ENCODE measurements around the gene IGSF9B.

Gene IGSF9B

GRCh38 chr11:133997554-133997953 is 40.8 kb upstream of the IGSF9B start:
- no peaks in the 10 kb centered on the region for H3K9me3 ChIP-seq (ENCODE audit: control insufficient read depth, low read length)
- no peaks in the 10 kb centered on the region for H3K4me1 ChIP-seq (ENCODE audit: control insufficient read depth, insufficient read depth, low read length)
- no peaks in the 10 kb centered on the region for H3K27me3 ChIP-seq (ENCODE audit: control insufficient read depth, insufficient read depth, low read length, poor library complexity, severe bottlenecking)
- no peaks in the 10 kb centered on the region for H3K36me3 ChIP-seq (ENCODE audit: control insufficient read depth, insufficient read depth, low read length)
- no peak overlapping the region for H3K4me3 ChIP-seq (ENCODE audit: insufficient read depth, low read depth, low read length)
- no peak overlapping the region for H3K27ac ChIP-seq (ENCODE audit: insufficient read depth, low read depth, low read length, poor library complexity, severe bottlenecking)
- WGBS, 2 experiments, result 87 to 93% methylated on average over 5 of the region's 5 CpGs

- Histone ChIP-seq H3K36me3 (ENCODE audit: control insufficient read depth, insufficient read depth, low read length) (no peaks in the 10 kb centered on the region), H3K9me3 (ENCODE audit: control insufficient read depth, low read length) (no peaks in the 10 kb centered on the region), H3K4me3 (ENCODE audit: insufficient read depth, low read depth, low read length) (no peak overlapping the region), H3K27ac (ENCODE audit: insufficient read depth, low read depth, low read length, poor library complexity, severe bottlenecking) (no peak overlapping the region), H3K4me1 (ENCODE audit: control insufficient read depth, insufficient read depth, low read length) (no peaks in the 10 kb centered on the region), H3K27me3 (ENCODE audit: control insufficient read depth, insufficient read depth, low read length, poor library complexity, severe bottlenecking) (no peaks in the 10 kb centered on the region)
- WGBS, 2 experiments, result 90 to 91% methylated on average over 10 of the region's 10 CpGs
Observed at GRCh38 chr11:133996671-133997070, 39.9 kb upstream of the IGSF9B start.

GRCh38 chr11:133995066-133995465 is 38.3 kb upstream of the IGSF9B start:
- H3K9me3 ChIP-seq (ENCODE audit: control insufficient read depth, low read length), result no peaks in the 10 kb centered on the region
- no peaks in the 10 kb centered on the region for H3K27me3 ChIP-seq (ENCODE audit: control insufficient read depth, insufficient read depth, low read length, poor library complexity, severe bottlenecking)
- 89 to 94% methylated on average over 8 of the region's 8 CpGs for WGBS, 2 experiments
- no peaks in the 10 kb centered on the region for H3K36me3 ChIP-seq (ENCODE audit: control insufficient read depth, insufficient read depth, low read length)
- no peak overlapping the region for H3K4me3 ChIP-seq (ENCODE audit: insufficient read depth, low read depth, low read length)
- H3K4me1 ChIP-seq (ENCODE audit: control insufficient read depth, insufficient read depth, low read length), result no peaks in the 10 kb centered on the region
- no peak overlapping the region for H3K27ac ChIP-seq (ENCODE audit: insufficient read depth, low read depth, low read length, poor library complexity, severe bottlenecking)

GRCh38 chr11:133993921-133994320 is 37.2 kb upstream of the IGSF9B start:
- Histone ChIP-seq H3K9me3 (ENCODE audit: control insufficient read depth, low read length) (no peaks in the 10 kb centered on the region), H3K27ac (ENCODE audit: insufficient read depth, low read depth, low read length, poor library complexity, severe bottlenecking) (no peak overlapping the region), H3K4me3 (ENCODE audit: insufficient read depth, low read depth, low read length) (no peak overlapping the region), H3K27me3 (ENCODE audit: control insufficient read depth, insufficient read depth, low read length, poor library complexity, severe bottlenecking) (no peaks in the 10 kb centered on the region), H3K36me3 (ENCODE audit: control insufficient read depth, insufficient read depth, low read length) (no peaks in the 10 kb centered on the region), H3K4me1 (ENCODE audit: control insufficient read depth, insufficient read depth, low read length) (no peaks in the 10 kb centered on the region)
- WGBS, 2 experiments, result 94 to 95% methylated on average over 13 of the region's 13 CpGs

- no peaks in the 10 kb centered on the region for H3K9me3 ChIP-seq (ENCODE audit: control insufficient read depth, low read length)
- no peaks in the 10 kb centered on the region for H3K36me3 ChIP-seq (ENCODE audit: control insufficient read depth, insufficient read depth, low read length)
- no peak overlapping the region for H3K4me3 ChIP-seq (ENCODE audit: insufficient read depth, low read depth, low read length)
- WGBS, 2 experiments, result 92 to 93% methylated on average over 7 of the region's 7 CpGs
- H3K4me1 ChIP-seq (ENCODE audit: control insufficient read depth, insufficient read depth, low read length), result no peaks in the 10 kb centered on the region
- no peaks in the 10 kb centered on the region for H3K27me3 ChIP-seq (ENCODE audit: control insufficient read depth, insufficient read depth, low read length, poor library complexity, severe bottlenecking)
- no peak overlapping the region for H3K27ac ChIP-seq (ENCODE audit: insufficient read depth, low read depth, low read length, poor library complexity, severe bottlenecking)
Observed at GRCh38 chr11:133993107-133993506, 36.3 kb upstream of the IGSF9B start.

- H3K27ac ChIP-seq (ENCODE audit: insufficient read depth, low read depth, low read length, poor library complexity, severe bottlenecking), result no peak overlapping the region
- no peaks in the 10 kb centered on the region for H3K4me1 ChIP-seq (ENCODE audit: control insufficient read depth, insufficient read depth, low read length)
- no peak overlapping the region for H3K4me3 ChIP-seq (ENCODE audit: insufficient read depth, low read depth, low read length)
- 77 to 79% methylated on average over 4 of the region's 4 CpGs for WGBS, 2 experiments
- no peaks in the 10 kb centered on the region for H3K36me3 ChIP-seq (ENCODE audit: control insufficient read depth, insufficient read depth, low read length)
- no peaks in the 10 kb centered on the region for H3K27me3 ChIP-seq (ENCODE audit: control insufficient read depth, insufficient read depth, low read length, poor library complexity, severe bottlenecking)
- no peaks in the 10 kb centered on the region for H3K9me3 ChIP-seq (ENCODE audit: control insufficient read depth, low read length)
Observed at GRCh38 chr11:133992121-133992520, 35.4 kb upstream of the IGSF9B start.

- WGBS, 2 experiments, result 88 to 89% methylated on average over 12 of the region's 12 CpGs
- Histone ChIP-seq H3K27me3 (ENCODE audit: control insufficient read depth, insufficient read depth, low read length, poor library complexity, severe bottlenecking) (no peaks in the 10 kb centered on the region), H3K4me3 (ENCODE audit: insufficient read depth, low read depth, low read length) (no peak overlapping the region), H3K27ac (ENCODE audit: insufficient read depth, low read depth, low read length, poor library complexity, severe bottlenecking) (no peak overlapping the region), H3K4me1 (ENCODE audit: control insufficient read depth, insufficient read depth, low read length) (no peaks in the 10 kb centered on the region), H3K36me3 (ENCODE audit: control insufficient read depth, insufficient read depth, low read length) (no peaks in the 10 kb centered on the region), H3K9me3 (ENCODE audit: control insufficient read depth, low read length) (no peaks in the 10 kb centered on the region)
Observed at GRCh38 chr11:133991101-133991500, 34.3 kb upstream of the IGSF9B start.

- H3K9me3 ChIP-seq (ENCODE audit: control insufficient read depth, low read length), result no peaks in the 10 kb centered on the region
- 86 to 89% methylated on average over 10 of the region's 10 CpGs for WGBS, 2 experiments
Observed at GRCh38 chr11:133990501-133990900, 33.7 kb upstream of the IGSF9B start.

GRCh38 chr11:133988686-133989410 is 32.1 kb upstream of the IGSF9B start:
- Histone ChIP-seq H3K4me1 (ENCODE audit: control insufficient read depth, insufficient read depth, low read length) (no peaks in the 10 kb centered on the region), H3K36me3 (ENCODE audit: control insufficient read depth, insufficient read depth, low read length) (no peaks in the 10 kb centered on the region), H3K27ac (ENCODE audit: insufficient read depth, low read depth, low read length, poor library complexity, severe bottlenecking) (no peak overlapping the region), H3K27me3 (ENCODE audit: control insufficient read depth, insufficient read depth, low read length, poor library complexity, severe bottlenecking) (no peaks in the 10 kb centered on the region), H3K4me3 (ENCODE audit: insufficient read depth, low read depth, low read length) (no peak overlapping the region), H3K9me3 (ENCODE audit: control insufficient read depth, low read length) (no peaks in the 10 kb centered on the region)
- 88 to 90% methylated on average over 22 of the region's 22 CpGs for WGBS, 2 experiments

More at GRCh38 chr11:133990501-133990900, 33.7 kb upstream of the IGSF9B start:
- H3K36me3 ChIP-seq (ENCODE audit: control insufficient read depth, insufficient read depth, low read length), result no peaks in the 10 kb centered on the region
- no peak overlapping the region for H3K4me3 ChIP-seq (ENCODE audit: insufficient read depth, low read depth, low read length)
- no peaks in the 10 kb centered on the region for H3K27me3 ChIP-seq (ENCODE audit: control insufficient read depth, insufficient read depth, low read length, poor library complexity, severe bottlenecking)
- no peak overlapping the region for H3K27ac ChIP-seq (ENCODE audit: insufficient read depth, low read depth, low read length, poor library complexity, severe bottlenecking)
- H3K4me1 ChIP-seq (ENCODE audit: control insufficient read depth, insufficient read depth, low read length), result no peaks in the 10 kb centered on the region

- H3K27ac ChIP-seq (ENCODE audit: insufficient read depth, low read depth, low read length, poor library complexity, severe bottlenecking), result no peak overlapping the region
- no peaks in the 10 kb centered on the region for H3K27me3 ChIP-seq (ENCODE audit: control insufficient read depth, insufficient read depth, low read length, poor library complexity, severe bottlenecking)
- H3K4me1 ChIP-seq (ENCODE audit: control insufficient read depth, insufficient read depth, low read length), result no peaks in the 10 kb centered on the region
- no peak overlapping the region for H3K4me3 ChIP-seq (ENCODE audit: insufficient read depth, low read depth, low read length)
- H3K36me3 ChIP-seq (ENCODE audit: control insufficient read depth, insufficient read depth, low read length), result no peaks in the 10 kb centered on the region
- no peaks in the 10 kb centered on the region for H3K9me3 ChIP-seq (ENCODE audit: control insufficient read depth, low read length)
- 93 to 98% methylated on average over 8 of the region's 8 CpGs for WGBS, 2 experiments
Observed at GRCh38 chr11:133987171-133987570, 30.4 kb upstream of the IGSF9B start.
